ENCODE measurements around the gene PPP1R3F.

Gene PPP1R3F

DNA sequence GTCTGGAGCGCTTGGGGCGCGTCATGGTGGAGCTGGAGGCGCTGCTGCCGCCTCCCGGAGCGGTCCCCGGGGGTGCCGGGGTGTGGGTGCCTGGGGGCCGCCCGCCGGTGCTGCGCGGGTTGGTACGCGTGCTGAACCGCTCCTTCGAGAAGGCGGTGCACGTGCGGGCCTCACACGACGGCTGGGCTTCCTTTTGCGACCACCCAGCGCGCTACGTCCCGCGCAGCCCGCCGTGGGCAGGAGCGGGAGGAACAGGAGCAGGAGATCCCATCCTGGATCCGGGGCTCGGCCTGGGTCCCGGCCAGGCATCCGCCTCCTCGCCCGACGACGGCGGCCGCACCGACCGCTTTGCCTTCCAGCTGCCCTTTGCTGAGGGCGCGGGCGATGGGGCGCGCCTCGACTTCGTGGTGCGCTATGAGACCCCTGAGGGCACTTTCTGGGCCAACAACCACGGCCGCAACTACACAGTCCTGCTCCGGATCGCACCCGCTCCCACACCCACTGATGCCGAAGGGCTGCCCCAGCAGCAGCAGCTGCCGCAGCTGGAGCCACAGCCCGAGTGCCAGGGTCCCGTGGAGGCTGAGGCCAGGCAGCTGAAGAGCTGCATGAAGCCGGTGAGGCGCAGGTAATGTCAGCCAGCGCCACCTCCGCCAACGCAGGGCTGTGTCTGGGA, 792 bp downstream of the PPP1R3F start:
- H3K27ac ChIP-seq (ENCODE audit: low read depth, low read length): peak overlapping the region; percentile 81; the same call in 1 of the 2 replicates
- H4K20me1 ChIP-seq (ENCODE audit: low read depth, low read length): no peaks in the 10 kb centered on the region
- H3K36me3 ChIP-seq (ENCODE audit: low read length): no peaks in the 10 kb centered on the region
- H3K4me3 ChIP-seq (ENCODE audit: insufficient read depth, low read length, poor library complexity, severe bottlenecking): peak overlapping the region; percentile 74
- H3K9me2 ChIP-seq (replicated peaks; ENCODE audit: insufficient read depth, low read length): no peaks in the 10 kb centered on the region
- no peaks in the 10 kb centered on the region for H3K9me3 ChIP-seq (ENCODE audit: insufficient read depth, low read length)
- H3K9ac ChIP-seq (ENCODE audit: low read length): peak overlapping the region; percentile 72
- 0 out of 2 replicates have a peak, but pooled peaks cover 3% of the 10 kb centered on the region for H3K79me2 ChIP-seq (ENCODE audit: insufficient read depth, low read length)
- H3F3A ChIP-seq (ENCODE audit: insufficient read depth): peaks cover 3% of the 10 kb centered on the region; the same call in 1 of the 2 replicates
- peak overlapping the region; percentile 55 for H3K4me2 ChIP-seq (ENCODE audit: low read depth, low read length, poor library complexity, severe bottlenecking)
- no peak overlapping the region for H2AFZ ChIP-seq (ENCODE audit: low read depth, low read length, severe bottlenecking)
- no peak for TF ChIP-seq EZH2phosphoT487 (conservative IDR thresholded peaks at IDR 0.05; ENCODE audit: low read length)
- TF ChIP-seq, protein P1, sequence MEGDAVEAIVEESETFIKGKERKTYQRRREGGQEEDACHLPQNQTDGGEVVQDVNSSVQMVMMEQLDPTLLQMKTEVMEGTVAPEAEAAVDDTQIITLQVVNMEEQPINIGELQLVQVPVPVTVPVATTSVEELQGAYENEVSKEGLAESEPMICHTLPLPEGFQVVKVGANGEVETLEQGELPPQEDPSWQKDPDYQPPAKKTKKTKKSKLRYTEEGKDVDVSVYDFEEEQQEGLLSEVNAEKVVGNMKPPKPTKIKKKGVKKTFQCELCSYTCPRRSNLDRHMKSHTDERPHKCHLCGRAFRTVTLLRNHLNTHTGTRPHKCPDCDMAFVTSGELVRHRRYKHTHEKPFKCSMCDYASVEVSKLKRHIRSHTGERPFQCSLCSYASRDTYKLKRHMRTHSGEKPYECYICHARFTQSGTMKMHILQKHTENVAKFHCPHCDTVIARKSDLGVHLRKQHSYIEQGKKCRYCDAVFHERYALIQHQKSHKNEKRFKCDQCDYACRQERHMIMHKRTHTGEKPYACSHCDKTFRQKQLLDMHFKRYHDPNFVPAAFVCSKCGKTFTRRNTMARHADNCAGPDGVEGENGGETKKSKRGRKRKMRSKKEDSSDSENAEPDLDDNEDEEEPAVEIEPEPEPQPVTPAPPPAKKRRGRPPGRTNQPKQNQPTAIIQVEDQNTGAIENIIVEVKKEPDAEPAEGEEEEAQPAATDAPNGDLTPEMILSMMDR (IDR thresholded peaks at IDR 0.05; ENCODE audit: insufficient read depth, low read length, poor library complexity, severe bottlenecking): no peak
- H3K27me3 ChIP-seq (ENCODE audit: low read length): no peaks in the 10 kb centered on the region

DNA sequence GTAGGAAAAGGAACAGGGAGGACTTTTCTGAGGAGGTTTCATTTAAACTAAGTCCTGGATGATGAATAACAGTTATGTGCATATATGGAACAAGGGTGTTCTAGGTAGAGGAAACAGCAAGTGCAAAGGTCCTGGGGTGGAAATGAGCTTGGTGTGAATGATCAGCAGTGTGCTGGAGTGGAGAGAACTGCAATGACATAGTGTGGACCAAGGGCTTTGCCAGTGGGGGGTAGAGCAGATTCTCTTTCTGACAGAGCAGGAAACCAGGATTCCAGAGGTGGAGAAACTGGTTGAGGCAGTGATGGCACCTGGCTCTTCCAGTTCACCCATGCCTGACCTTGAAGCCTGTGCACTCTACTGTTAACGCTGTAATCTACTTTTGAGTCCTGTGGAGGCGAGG, 1.7 kb downstream of the PPP1R3F start:
- no peak overlapping the region for H2AFZ ChIP-seq (ENCODE audit: low read depth, low read length, severe bottlenecking)
- H3K4me2 ChIP-seq (ENCODE audit: low read depth, low read length, poor library complexity, severe bottlenecking): peak overlapping the region; percentile 55
- H3K9me3 ChIP-seq (ENCODE audit: insufficient read depth, low read length): no peaks in the 10 kb centered on the region
- 0 out of 2 replicates have a peak, but pooled peaks cover 3% of the 10 kb centered on the region for H3K79me2 ChIP-seq (ENCODE audit: insufficient read depth, low read length)
- 0 out of 2 replicates have a peak overlapping the region, but pooled peaks have one; percentile 72 for H3K9ac ChIP-seq (ENCODE audit: low read length)
- TF ChIP-seq, protein P1 (IDR thresholded peaks at IDR 0.05; ENCODE audit: insufficient read depth, low read length, poor library complexity, severe bottlenecking): no peak
- TF ChIP-seq EZH2phosphoT487 (conservative IDR thresholded peaks at IDR 0.05; ENCODE audit: low read length): no peak
- H3K36me3 ChIP-seq (ENCODE audit: low read length): no peaks in the 10 kb centered on the region
- no peaks in the 10 kb centered on the region for H4K20me1 ChIP-seq (ENCODE audit: low read depth, low read length)
- H3K9me2 ChIP-seq (replicated peaks; ENCODE audit: insufficient read depth, low read length): no peaks in the 10 kb centered on the region
- no peaks in the 10 kb centered on the region for H3K27me3 ChIP-seq (ENCODE audit: low read length)
- H3K4me3 ChIP-seq (ENCODE audit: insufficient read depth, low read length, poor library complexity, severe bottlenecking): peak overlapping the region; percentile 74
- H3F3A ChIP-seq (ENCODE audit: insufficient read depth): peaks cover 3% of the 10 kb centered on the region; the same call in 1 of the 2 replicates
- H3K27ac ChIP-seq (ENCODE audit: low read depth, low read length): no peak overlapping the region

DNA sequence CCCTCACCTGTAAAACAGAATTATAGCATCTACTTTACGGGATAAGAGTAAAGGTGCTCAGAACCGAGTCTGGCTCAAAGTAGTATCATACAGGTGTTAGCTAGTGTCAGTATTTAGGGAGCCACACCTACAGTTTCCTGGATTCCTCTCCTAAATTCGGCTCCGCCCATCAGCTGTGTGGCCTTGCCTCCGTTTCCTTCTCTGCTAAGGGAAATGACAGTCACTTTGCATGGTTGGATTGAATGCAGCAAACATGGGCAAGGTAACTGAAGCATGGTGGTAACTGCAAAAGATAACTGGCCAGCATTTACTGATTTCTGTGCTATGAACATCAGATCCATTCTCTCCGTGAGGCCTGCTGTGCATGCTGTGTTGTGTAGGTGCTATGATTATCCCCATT, 2.8 kb downstream of the PPP1R3F start:
- Histone ChIP-seq H2AFZ (ENCODE audit: low read depth, low read length, severe bottlenecking) (no peak overlapping the region), H3K9me3 (ENCODE audit: insufficient read depth, low read length) (no peaks in the 10 kb centered on the region)

More for the DNA sequence above, 2.8 kb downstream of the PPP1R3F start:
- Histone ChIP-seq H3K36me3 (ENCODE audit: low read length) (no peaks in the 10 kb centered on the region), H3F3A (ENCODE audit: insufficient read depth) (peaks cover 3% of the 10 kb centered on the region; the same call in 1 of the 2 replicates), H3K79me2 (ENCODE audit: insufficient read depth, low read length) (0 out of 2 replicates have a peak, but pooled peaks cover 3% of the 10 kb centered on the region), H3K27me3 (ENCODE audit: low read length) (no peaks in the 10 kb centered on the region), H3K4me2 (ENCODE audit: low read depth, low read length, poor library complexity, severe bottlenecking) (peak overlapping the region; percentile 55), H3K9ac (ENCODE audit: low read length) (no peak overlapping the region), H3K4me3 (ENCODE audit: insufficient read depth, low read length, poor library complexity, severe bottlenecking) (no peak overlapping the region), H3K27ac (ENCODE audit: low read depth, low read length) (no peak overlapping the region), H3K9me2 (replicated peaks; ENCODE audit: insufficient read depth, low read length) (no peaks in the 10 kb centered on the region), H4K20me1 (ENCODE audit: low read depth, low read length) (no peaks in the 10 kb centered on the region)
- TF ChIP-seq EZH2phosphoT487 (conservative IDR thresholded peaks at IDR 0.05; ENCODE audit: low read length): no peak
- TF ChIP-seq, protein P1 (IDR thresholded peaks at IDR 0.05; ENCODE audit: insufficient read depth, low read length, poor library complexity, severe bottlenecking): no peak

All from SU-DHL-6 (cell line).